ENCODE measurements around the gene NOL12.

NOL12 gene, protein sequence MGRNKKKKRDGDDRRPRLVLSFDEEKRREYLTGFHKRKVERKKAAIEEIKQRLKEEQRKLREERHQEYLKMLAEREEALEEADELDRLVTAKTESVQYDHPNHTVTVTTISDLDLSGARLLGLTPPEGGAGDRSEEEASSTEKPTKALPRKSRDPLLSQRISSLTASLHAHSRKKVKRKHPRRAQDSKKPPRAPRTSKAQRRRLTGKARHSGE

DNA sequence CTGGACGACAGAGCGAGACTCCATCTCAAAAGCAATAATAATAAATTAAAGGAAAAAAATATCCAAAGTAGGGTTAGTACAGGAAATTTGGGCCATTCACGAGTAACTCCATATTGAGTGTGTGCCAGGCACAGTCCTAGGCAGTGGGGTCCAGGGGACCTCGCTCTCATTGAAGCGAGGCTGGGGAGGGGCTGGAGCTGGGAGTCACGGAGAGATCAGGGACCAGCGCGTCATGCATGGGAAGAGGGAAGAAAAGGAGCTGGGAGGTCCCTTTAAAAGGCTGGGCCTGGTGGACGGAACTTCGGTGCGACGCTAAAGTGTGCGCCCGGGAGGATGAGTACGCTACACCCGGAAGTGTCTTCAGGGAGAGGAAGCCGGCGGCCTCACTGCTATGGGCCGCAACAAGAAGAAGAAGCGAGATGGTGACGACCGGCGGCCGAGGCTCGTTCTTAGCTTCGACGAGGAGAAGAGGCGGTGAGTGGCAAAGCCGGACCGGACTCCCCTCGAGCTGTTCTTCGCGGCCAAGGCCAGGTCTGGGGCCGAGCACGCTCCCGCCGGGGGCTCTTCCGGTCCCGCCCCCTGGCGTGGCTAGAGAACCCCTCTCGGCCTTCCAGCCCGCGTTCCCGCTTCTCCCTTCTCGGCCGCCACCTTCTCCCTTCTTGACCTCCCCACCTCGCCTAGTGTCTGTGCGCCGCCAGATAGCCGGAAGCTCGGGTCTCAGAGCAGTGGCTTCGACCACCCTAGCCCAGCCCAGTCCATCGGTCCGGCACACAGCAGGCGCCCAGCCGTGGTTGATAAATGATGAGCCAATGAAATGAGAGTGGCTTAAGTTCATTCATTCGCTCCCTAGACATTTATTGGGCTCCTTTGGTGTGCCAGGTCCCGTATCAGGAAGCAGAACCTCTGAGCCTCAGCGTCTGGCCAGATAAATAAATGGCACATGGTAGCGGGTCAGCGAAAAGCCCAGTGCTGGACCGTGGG lies at the start of gene NOL12:
Gene NOL12 (plus strand): TSS at position 342 of the 981 bp plus-strand sequence. CDS start 50 bp downstream, at position 392.
- H3K4me3 ChIP-seq (ENCODE audit: low read length): peak within 1 kb of the TSS; percentile 73
- peak; percentile 55 for DNase-seq (ENCODE audit: low read depth)
- TF ChIP-seq, protein P1, sequence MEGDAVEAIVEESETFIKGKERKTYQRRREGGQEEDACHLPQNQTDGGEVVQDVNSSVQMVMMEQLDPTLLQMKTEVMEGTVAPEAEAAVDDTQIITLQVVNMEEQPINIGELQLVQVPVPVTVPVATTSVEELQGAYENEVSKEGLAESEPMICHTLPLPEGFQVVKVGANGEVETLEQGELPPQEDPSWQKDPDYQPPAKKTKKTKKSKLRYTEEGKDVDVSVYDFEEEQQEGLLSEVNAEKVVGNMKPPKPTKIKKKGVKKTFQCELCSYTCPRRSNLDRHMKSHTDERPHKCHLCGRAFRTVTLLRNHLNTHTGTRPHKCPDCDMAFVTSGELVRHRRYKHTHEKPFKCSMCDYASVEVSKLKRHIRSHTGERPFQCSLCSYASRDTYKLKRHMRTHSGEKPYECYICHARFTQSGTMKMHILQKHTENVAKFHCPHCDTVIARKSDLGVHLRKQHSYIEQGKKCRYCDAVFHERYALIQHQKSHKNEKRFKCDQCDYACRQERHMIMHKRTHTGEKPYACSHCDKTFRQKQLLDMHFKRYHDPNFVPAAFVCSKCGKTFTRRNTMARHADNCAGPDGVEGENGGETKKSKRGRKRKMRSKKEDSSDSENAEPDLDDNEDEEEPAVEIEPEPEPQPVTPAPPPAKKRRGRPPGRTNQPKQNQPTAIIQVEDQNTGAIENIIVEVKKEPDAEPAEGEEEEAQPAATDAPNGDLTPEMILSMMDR (conservative IDR thresholded peaks at IDR 0.05; ENCODE audit: low read depth, low read length): no peak

DNA sequence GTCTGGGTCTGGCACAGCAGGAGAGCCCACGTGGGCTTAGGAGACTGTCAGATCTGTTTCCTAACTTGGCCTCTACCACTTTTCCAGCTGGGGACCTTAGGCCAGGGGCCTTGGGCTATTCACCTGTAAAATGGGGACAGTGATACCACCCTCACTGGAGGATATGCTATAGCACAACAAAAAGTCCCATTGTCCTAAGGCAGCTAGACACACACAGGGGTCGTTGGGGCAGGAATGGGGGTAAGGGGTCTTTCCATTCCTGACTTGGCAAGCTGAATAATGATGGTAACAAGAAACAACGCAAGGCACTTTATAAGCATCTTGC lies 49.2 kb upstream of the NOL12 start:
- no peak for DNase-seq (ENCODE audit: low read depth)

DNA sequence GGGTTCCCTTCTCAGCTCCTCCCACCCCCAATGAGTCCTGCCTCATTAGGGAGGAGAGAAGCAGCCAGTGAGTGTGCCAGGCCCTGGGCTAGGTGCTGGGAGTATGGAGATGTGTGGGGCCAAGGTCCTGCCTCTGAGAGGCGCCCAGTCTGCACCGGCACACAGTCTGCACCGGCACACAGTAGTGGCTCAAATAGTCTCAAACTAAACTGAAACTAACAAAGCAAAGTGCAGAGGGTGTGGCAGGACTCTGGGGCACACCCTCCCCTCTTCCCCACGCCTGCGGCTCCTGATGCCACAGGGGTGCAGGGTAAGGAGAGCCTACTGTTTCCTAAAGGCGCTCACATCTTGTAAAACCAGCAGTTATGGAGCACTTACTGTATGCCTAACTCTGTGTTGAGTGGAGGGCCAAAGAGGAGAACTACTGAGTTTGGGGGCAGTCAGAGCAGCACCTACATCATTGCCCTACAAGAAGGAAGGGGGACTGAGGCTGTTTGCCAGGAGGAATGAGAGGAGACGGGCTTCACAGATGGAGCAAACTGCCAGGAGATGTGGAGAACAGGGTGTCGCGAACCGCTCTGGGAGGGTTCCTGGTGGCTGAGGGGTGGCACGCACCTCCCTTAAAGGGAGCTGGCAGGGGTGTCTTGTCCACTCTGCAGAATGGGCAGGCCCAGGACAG lies 47.6 kb upstream of the NOL12 start:
- TF ChIP-seq, protein P1 (conservative IDR thresholded peaks at IDR 0.05; ENCODE audit: low read depth, low read length): no peak
- no peak for DNase-seq (ENCODE audit: low read depth)
- no peak overlapping the region for H3K4me3 ChIP-seq (ENCODE audit: low read length)

More for the DNA sequence above, 49.2 kb upstream of the NOL12 start:
- TF ChIP-seq, protein P1 (conservative IDR thresholded peaks at IDR 0.05; ENCODE audit: low read depth, low read length): no peak
- no peak overlapping the region for H3K4me3 ChIP-seq (ENCODE audit: low read length)

DNA sequence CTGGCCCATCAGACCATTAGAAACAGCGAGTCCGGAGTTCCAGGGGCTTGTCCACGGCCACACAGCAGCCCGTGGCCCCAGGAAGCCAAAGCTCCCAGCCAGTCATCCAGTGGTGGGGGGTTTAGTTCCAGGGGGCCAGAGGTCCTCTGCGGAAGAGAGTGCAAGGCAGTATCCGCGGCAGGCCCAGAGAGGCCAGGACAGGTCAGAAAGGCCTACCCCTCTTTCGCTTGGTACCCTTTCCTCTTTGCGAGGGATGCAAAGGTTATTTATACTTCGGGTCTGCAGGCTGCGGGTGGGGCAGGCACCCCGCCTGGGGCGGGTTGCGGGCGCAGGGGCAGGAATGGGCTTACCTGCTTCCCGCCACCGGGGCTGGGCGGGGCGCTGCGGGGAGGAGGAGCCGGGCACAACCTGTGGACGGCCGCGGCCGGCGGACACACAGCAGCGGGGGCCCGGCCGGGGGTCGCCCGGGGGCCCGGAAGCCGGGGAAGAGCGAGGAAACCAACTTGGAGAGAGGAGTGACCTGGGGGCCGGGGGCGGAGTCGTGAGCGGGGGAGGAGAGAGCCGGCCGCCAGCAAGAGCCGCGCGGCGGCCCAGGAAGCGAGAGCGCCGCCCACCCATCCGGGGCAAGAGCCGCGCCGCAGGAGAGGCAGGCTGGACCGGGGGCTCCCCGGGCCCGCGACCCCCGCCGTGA lies 46.9 kb upstream of the NOL12 start, which contains the start of gene SH3BP1:
Gene SH3BP1 (plus strand): TSS at position 600 of the 691 bp plus-strand sequence. CDS start 119 bp downstream, outside the sequence.
- DNase-seq (ENCODE audit: low read depth): no peak
- TF ChIP-seq, protein P1 (conservative IDR thresholded peaks at IDR 0.05; ENCODE audit: low read depth, low read length): no peak
- peak within 1 kb of the TSS; percentile 53 for H3K4me3 ChIP-seq (ENCODE audit: low read length)

DNA sequence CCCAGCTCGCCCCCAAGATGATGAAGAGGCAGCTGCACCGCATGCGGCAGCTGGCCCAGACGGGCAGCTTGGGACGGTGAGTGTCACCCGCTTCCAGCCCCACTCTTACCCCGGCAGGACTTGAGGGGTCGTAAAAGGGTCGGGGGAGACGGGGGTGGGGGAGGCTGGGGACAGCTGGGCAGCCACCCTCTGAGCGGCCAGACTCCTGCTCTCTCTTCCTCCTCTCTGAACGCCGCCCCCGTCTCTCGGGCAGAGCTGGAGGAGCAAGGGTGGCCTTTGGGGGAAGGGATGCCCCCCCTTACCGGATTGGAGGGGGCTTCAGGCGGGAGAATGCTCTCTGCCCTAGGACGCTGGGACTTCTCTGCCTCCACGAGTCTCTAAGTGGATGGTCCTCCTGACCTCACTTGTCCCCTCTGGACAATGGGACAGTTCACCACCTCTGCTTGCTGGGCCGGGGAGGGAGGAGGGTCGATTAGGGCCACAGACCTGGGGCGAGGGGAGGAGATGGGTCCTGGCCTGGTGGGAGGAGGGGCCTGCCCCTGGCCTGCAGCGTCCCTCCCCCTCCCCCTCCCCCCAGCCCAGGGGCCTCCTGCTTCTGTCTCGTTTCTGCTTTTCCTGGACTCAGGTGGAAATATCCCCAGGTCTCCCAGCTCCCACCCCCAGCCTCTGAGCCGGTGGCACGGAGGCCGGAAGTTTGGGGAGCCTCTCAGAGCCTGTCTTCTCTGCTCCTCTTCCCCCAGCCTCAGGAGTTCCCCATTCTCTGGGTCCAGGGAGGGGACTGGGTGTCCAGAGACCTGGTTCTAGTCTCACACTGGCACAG lies 46.2 kb upstream of the NOL12 start:
- TF ChIP-seq, protein P1 (conservative IDR thresholded peaks at IDR 0.05; ENCODE audit: low read depth, low read length): no peak
- DNase-seq (ENCODE audit: low read depth): no peak
- peak overlapping the region; percentile 53 for H3K4me3 ChIP-seq (ENCODE audit: low read length)

All from retinal pigment epithelial cell (primary cell).